HCT116 (cell line): Measurements from ENCODE around the gene PSEN2. TPM values are rescaled to one million over a fixed set of nuclear protein-coding genes. Genes with fewer than 3 reads are reported as not detected.

Experiments
- ATAC-seq: fragments of 200-7000 bp; cut with Tn5 transposase; 2 replicates; pipeline ENCODE4 v1.9.1; 2020; ENCODE audit warnings: mild to moderate bottlenecking, moderate library complexity
- BruUV-seq: library from RNA; stranded (reverse); fragments of 400-500 nt; replicated peaks from 2 replicates; lab custom pipeline; 2021; lab: Mats Ljungman, UMichigan
- CTCF ChIA-PET: fragments of 300-600 bp; sonication (Branson Sonifier 250); formaldehyde crosslinking; loops from one replicate; lab custom pipeline; 2021; ENCODE audit warnings: antibody characterized with exemption; lab: Charles Lee
- POLR2A ChIA-PET: fragments of 300-600, 350-600 bp; sonication (Branson Sonifier 250); formaldehyde crosslinking; loops from one replicate; lab custom pipeline; 2021; ENCODE audit warnings: antibody characterized with exemption; lab: Charles Lee
- RAD21 ChIA-PET, 2 experiments: fragments of 300-600 bp; sonication (Branson Sonifier 250); formaldehyde crosslinking; loops; one replicate each; lab custom pipeline; 2023; ENCODE audit warnings: low total read pairs in 2 of 2; ENCODE audit not compliant: uncharacterized antibody in 2 of 2, unreplicated experiment in 2 of 2, low non-redundant PET in 1 of 2; lab: Charles Lee
- DNase-seq: peaks from one replicate; pipeline ENCODE4 v3.0.0-alpha.2; 2010; ENCODE audit warnings: low read depth, low spot score
- H2AFZ ChIP-seq: fragments of 200-600 bp; shearing (Covaris generic), sonication (generic); 2 replicates; pipeline ENCODE4 v1.6.1; 2017; ENCODE audit warnings: low read depth, mixed run types, mixed read lengths, antibody characterized with exemption, low read length; ENCODE audit not compliant: poor library complexity, severe bottlenecking
- H3K27ac ChIP-seq: 2 replicates; pipeline ENCODE4 v1.5.1; 2012; ENCODE audit warnings: low read depth, low read length
- H3K27me3 ChIP-seq: fragments of 200-600 bp; sonication (generic); 2 replicates; pipeline ENCODE4 v1.6.1; 2016; ENCODE audit warnings: mixed run types, low read length, mixed read lengths; ENCODE audit not compliant: insufficient read depth
- H3K36me3 ChIP-seq, 2 experiments: fragments of 200-500 bp in 1 of 2; fragments of 200-600 bp in 1 of 2; sonication (Bioruptor generic) in 1 of 2; sonication (generic) in 1 of 2; 2 replicates each; pipeline versions ENCODE4 v1.5.1 to v1.6.1; 2014 to 2016; ENCODE audit warnings: low read length in 2 of 2, inconsistent platforms in 1 of 2, mixed read lengths in 1 of 2, mixed run types in 1 of 2; ENCODE audit not compliant: insufficient read depth in 2 of 2, control insufficient read depth in 1 of 2
- H3K4me1 ChIP-seq, 2 experiments: fragments of 200-600 bp in 1 of 2; sonication (generic) in 1 of 2; 2 replicates each; pipeline versions ENCODE4 v1.5.1 to v1.6.1; 2012 to 2017; ENCODE audit warnings: low read length in 2 of 2, inconsistent platforms in 1 of 2, mild to moderate bottlenecking in 1 of 2, mixed read lengths in 1 of 2, mixed run types in 1 of 2, moderate library complexity in 1 of 2; ENCODE audit not compliant: insufficient read depth in 2 of 2, control insufficient read depth in 1 of 2
- H3K4me2 ChIP-seq: fragments of 200-600 bp; sonication (generic); 2 replicates; pipeline ENCODE4 v1.6.1; 2017; ENCODE audit warnings: mixed run types, low read length, mixed read lengths
- H3K4me3 ChIP-seq, 2 experiments: fragments of 200-600 bp in 1 of 2; sonication (generic) in 1 of 2; replicated peaks in 1 of 2; 2 replicates each; pipeline ENCODE4 v1.5.1; 2011 to 2016; ENCODE audit warnings: low read length in 2 of 2, control low read depth in 1 of 2, low read depth in 1 of 2, mild to moderate bottlenecking in 1 of 2, mixed read lengths in 1 of 2, mixed run types in 1 of 2
- H3K79me2 ChIP-seq: fragments of 200-600 bp; sonication (generic); 2 replicates; pipeline ENCODE4 v1.6.1; 2017; ENCODE audit warnings: mild to moderate bottlenecking, mixed run types, low read length, moderate library complexity, mixed read lengths; ENCODE audit not compliant: insufficient read depth
- H3K9ac ChIP-seq: fragments of 200-600 bp; sonication (generic); 2 replicates; pipeline ENCODE4 v1.6.1; 2016; ENCODE audit warnings: low read length, mixed read lengths
- H3K9me2 ChIP-seq: fragments of 200-600 bp; sonication (generic), shearing (Covaris generic); 2 replicates; pipeline ENCODE4 v1.6.1; 2017; ENCODE audit warnings: mixed run types, mild to moderate bottlenecking, moderate library complexity; ENCODE audit not compliant: insufficient read depth
- H3K9me3 ChIP-seq, 2 experiments: fragments of 200-500 bp in 1 of 2; fragments of 200-600 bp in 1 of 2; sonication (Bioruptor generic) in 1 of 2; sonication (generic) in 1 of 2; 2 replicates each; pipeline ENCODE4 v1.6.1; 2014 to 2017; ENCODE audit warnings: low read length in 2 of 2, mixed read lengths in 2 of 2, inconsistent platforms in 1 of 2, low read depth in 1 of 2, mild to moderate bottlenecking in 1 of 2, mixed run types in 1 of 2, moderate library complexity in 1 of 2; ENCODE audit not compliant: control insufficient read depth in 1 of 2, insufficient read depth in 1 of 2
- H4K20me1 ChIP-seq: fragments of 200-600 bp; sonication (generic), shearing (Covaris generic); 2 replicates; pipeline ENCODE4 v1.6.1; 2017; ENCODE audit warnings: mixed run types, mild to moderate bottlenecking, moderate library complexity; ENCODE audit not compliant: insufficient read depth
- CBX3 ChIP-seq: IDR thresholded peaks from 2 replicates; pipeline ENCODE4 v1.6.1; 2012; ENCODE audit warnings: low read depth
- CEBPB ChIP-seq: IDR thresholded peaks from 2 replicates; pipeline ENCODE4 v1.6.1; 2012; ENCODE audit warnings: low read depth
- ELF1 ChIP-seq: IDR thresholded peaks from 2 replicates; pipeline ENCODE4 v1.6.1; 2012; ENCODE audit warnings: low read depth, borderline replicate concordance
- EZH2 ChIP-seq: fragments of 200-600 bp; sonication (generic); IDR thresholded peaks from 2 replicates; pipeline ENCODE4 v1.6.1; 2017; ENCODE audit warnings: antibody characterized with exemption, mixed run types
- EZH2phosphoT487 ChIP-seq: fragments of 200-600 bp; IDR thresholded peaks from 2 replicates; pipeline ENCODE4 v1.6.1; 2018; ENCODE audit warnings: antibody characterized with exemption, borderline replicate concordance
- FOSL1 ChIP-seq: IDR thresholded peaks from 2 replicates; pipeline ENCODE4 v1.6.1; 2012; ENCODE audit warnings: low read depth
- JUND ChIP-seq: IDR thresholded peaks from 2 replicates; pipeline ENCODE4 v1.6.1; 2012
- POLR2A ChIP-seq: IDR thresholded peaks from 2 replicates; pipeline ENCODE4 v1.7.0; 2011; ENCODE audit warnings: borderline replicate concordance; ENCODE audit not compliant: insufficient read depth, insufficient read length; ENCODE audit errors: extremely low read depth
- POLR2AphosphoS5 ChIP-seq: IDR thresholded peaks from 2 replicates; pipeline ENCODE4 v1.6.1; 2011; ENCODE audit warnings: mild to moderate bottlenecking, low read depth, low read length, moderate library complexity
- SIN3A ChIP-seq: IDR thresholded peaks from 2 replicates; pipeline ENCODE4 v1.6.1; 2012; ENCODE audit warnings: low read depth
- SP1 ChIP-seq: IDR thresholded peaks from 2 replicates; pipeline ENCODE4 v1.6.1; 2012; ENCODE audit warnings: low read depth
- TCF7L2 ChIP-seq: IDR thresholded peaks from 2 replicates; pipeline ENCODE4 v1.7.0; 2011; ENCODE audit warnings: borderline replicate concordance, inconsistent platforms; ENCODE audit not compliant: insufficient read depth, insufficient read length; ENCODE audit errors: extremely low read depth
- YY1 ChIP-seq: IDR thresholded peaks from 2 replicates; pipeline ENCODE4 v1.6.1; 2011; ENCODE audit warnings: low read length, low read depth, moderate library complexity, mild to moderate bottlenecking; ENCODE audit not compliant: insufficient replicate concordance; ENCODE audit errors: extremely low read depth
- ZFX ChIP-seq: fragments of 450-650 bp; IDR thresholded peaks from 2 replicates; pipeline ENCODE4 v1.6.1; 2017
- ZNF274 ChIP-seq: fragments of 200-500 bp; sonication (Bioruptor generic); IDR thresholded peaks from 2 replicates; pipeline ENCODE4 v1.6.1; 2014; ENCODE audit warnings: mild to moderate bottlenecking, low read depth, low read length, inconsistent platforms
- intact Hi-C: fragments of 100-400 bp; cut with micrococcal nuclease; formaldehyde crosslinking; loops from 2 replicates; pipeline ENCODE4 v1.10.0; 2022
- total RNA-seq: library from RNA; stranded (reverse); gene quantifications from one replicate; pipeline ENCODE4 v1.2.1, GENCODE V29; 2021; ENCODE audit not compliant: unreplicated experiment
- TF ChIP-seq, protein P1 (sequence below): IDR thresholded peaks from 2 replicates; pipeline ENCODE4 v1.6.1; 2012
- TF ChIP-seq, protein P2 (sequence below): IDR thresholded peaks from 2 replicates; pipeline ENCODE4 v1.6.1; 2011; ENCODE audit warnings: mild to moderate bottlenecking, low read length, moderate library complexity; ENCODE audit not compliant: insufficient replicate concordance; ENCODE audit errors: extremely low read depth
- TF ChIP-seq, protein P3 (sequence below), 3 experiments: fragments of 200-600 bp in 1 of 3; sonication (generic) in 1 of 3; IDR thresholded peaks in 2 of 3; conservative IDR thresholded peaks in 1 of 3; 2 replicates each; pipeline ENCODE4 v1.5.1; 2012 to 2017; ENCODE audit warnings: low read depth in 2 of 3, low read length in 2 of 3, antibody characterized with exemption in 1 of 3, borderline replicate concordance in 1 of 3, control low read depth in 1 of 3, mild to moderate bottlenecking in 1 of 3, mixed read lengths in 1 of 3, mixed run types in 1 of 3, moderate library complexity in 1 of 3; ENCODE audit not compliant: insufficient read depth in 1 of 3

Gene PSEN2
- total RNA-seq, 1 experiment from 2014 or later: 28.5 TPM

DNA sequence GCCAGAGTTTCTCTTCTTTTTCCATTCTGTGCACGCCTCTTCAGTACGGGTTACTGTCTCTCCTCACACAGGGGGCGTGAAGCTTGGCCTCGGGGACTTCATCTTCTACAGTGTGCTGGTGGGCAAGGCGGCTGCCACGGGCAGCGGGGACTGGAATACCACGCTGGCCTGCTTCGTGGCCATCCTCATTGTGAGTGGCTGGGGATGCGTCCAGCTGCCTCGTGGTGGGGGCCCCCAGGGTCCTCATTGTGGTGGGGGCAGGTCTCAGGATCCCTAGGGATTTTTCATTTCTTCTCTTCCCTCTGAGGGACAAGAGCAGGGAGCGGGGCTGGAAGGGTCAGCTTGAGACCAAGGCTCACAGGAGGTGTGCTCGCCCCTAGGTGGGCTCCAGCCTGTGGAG is 23.5 kb downstream of the PSEN2 start:
- no peak for TF ChIP-seq TCF7L2
- TF ChIP-seq ZNF274: no peak
- TF ChIP-seq FOSL1: no peak
- TF ChIP-seq YY1: no peak
- TF ChIP-seq CBX3: no peak
- no peak for TF ChIP-seq POLR2A
- TF ChIP-seq SP1: no peak
- TF ChIP-seq EZH2: no peak
- no peak for TF ChIP-seq POLR2AphosphoS5
- TF ChIP-seq EZH2phosphoT487: no peak
- TF ChIP-seq ELF1: no peak
- POLR2A ChIA-PET: no interaction called here

DNA sequence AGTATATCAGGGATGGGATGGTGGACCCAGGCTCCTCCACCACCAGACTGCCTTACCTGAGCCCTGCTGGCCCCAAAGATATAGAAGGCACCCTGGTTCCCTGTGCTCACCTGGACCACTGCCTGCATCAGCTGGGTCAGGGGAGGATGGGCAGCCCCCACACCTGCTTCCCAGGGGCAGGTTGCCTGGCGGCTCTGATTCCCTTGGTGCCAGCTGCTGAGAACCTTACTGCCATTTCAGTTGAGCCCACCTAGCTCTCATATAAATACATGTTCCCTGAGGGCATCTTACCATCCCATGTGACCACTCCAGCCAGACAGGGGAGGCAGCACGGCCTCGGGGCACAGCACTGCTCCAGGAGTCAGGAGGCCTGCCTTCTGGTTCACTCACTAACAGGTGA is 24.4 kb downstream of the PSEN2 start:
- Histone ChIP-seq H3K27ac (no peak overlapping the region), H4K20me1 (no peaks in the 10 kb centered on the region), H3K4me1 (no peaks in the 10 kb centered on the region), H3K27me3 (no peaks in the 10 kb centered on the region), H3K9me2 (no peaks in the 10 kb centered on the region), H3K79me2 (no peaks in the 10 kb centered on the region), H3K4me3 (no peak overlapping the region), H3K4me2 (no peak overlapping the region), H2AFZ (no peak overlapping the region), H3K9me3 (no peaks in the 10 kb centered on the region), H3K36me3 (peaks cover 0 to 3% of the 10 kb centered on the region in 2 experiments; a peak in 2 of 4 replicates), H3K9ac (no peak overlapping the region)
- no peak for ATAC-seq
- RAD21 ChIA-PET: no interaction called here
- CTCF ChIA-PET: no interaction called here
- DNase-seq: no peak
- POLR2A ChIA-PET: no interaction called here
- BruUV-seq: no TSS peak
- intact Hi-C loops: no loop called here
- no peak for TF ChIP-seq EZH2
- no peak for TF ChIP-seq EZH2phosphoT487
- no peak for TF ChIP-seq FOSL1
- TF ChIP-seq, protein P1, sequence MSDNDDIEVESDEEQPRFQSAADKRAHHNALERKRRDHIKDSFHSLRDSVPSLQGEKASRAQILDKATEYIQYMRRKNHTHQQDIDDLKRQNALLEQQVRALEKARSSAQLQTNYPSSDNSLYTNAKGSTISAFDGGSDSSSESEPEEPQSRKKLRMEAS: no peak
- TF ChIP-seq, protein P2, sequence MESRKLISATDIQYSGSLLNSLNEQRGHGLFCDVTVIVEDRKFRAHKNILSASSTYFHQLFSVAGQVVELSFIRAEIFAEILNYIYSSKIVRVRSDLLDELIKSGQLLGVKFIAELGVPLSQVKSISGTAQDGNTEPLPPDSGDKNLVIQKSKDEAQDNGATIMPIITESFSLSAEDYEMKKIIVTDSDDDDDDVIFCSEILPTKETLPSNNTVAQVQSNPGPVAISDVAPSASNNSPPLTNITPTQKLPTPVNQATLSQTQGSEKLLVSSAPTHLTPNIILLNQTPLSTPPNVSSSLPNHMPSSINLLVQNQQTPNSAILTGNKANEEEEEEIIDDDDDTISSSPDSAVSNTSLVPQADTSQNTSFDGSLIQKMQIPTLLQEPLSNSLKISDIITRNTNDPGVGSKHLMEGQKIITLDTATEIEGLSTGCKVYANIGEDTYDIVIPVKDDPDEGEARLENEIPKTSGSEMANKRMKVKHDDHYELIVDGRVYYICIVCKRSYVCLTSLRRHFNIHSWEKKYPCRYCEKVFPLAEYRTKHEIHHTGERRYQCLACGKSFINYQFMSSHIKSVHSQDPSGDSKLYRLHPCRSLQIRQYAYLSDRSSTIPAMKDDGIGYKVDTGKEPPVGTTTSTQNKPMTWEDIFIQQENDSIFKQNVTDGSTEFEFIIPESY: no peak
- no peak for TF ChIP-seq SIN3A
- TF ChIP-seq POLR2A: no peak
- TF ChIP-seq JUND: no peak
- TF ChIP-seq, protein P3, sequence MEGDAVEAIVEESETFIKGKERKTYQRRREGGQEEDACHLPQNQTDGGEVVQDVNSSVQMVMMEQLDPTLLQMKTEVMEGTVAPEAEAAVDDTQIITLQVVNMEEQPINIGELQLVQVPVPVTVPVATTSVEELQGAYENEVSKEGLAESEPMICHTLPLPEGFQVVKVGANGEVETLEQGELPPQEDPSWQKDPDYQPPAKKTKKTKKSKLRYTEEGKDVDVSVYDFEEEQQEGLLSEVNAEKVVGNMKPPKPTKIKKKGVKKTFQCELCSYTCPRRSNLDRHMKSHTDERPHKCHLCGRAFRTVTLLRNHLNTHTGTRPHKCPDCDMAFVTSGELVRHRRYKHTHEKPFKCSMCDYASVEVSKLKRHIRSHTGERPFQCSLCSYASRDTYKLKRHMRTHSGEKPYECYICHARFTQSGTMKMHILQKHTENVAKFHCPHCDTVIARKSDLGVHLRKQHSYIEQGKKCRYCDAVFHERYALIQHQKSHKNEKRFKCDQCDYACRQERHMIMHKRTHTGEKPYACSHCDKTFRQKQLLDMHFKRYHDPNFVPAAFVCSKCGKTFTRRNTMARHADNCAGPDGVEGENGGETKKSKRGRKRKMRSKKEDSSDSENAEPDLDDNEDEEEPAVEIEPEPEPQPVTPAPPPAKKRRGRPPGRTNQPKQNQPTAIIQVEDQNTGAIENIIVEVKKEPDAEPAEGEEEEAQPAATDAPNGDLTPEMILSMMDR (IDR thresholded peaks at IDR 0.05 in 2 of 3, conservative IDR thresholded peaks at IDR 0.05 in 1 of 3; ENCODE audit: borderline replicate concordance in 1 of 3, insufficient read depth in 1 of 3, low read depth in 2 of 3, low read length in 2 of 3): no peak
- TF ChIP-seq ZFX: no peak
- no peak for TF ChIP-seq POLR2AphosphoS5
- no peak for TF ChIP-seq CEBPB
- no peak for TF ChIP-seq YY1

More for the DNA sequence above, 23.5 kb downstream of the PSEN2 start:
- H2AFZ ChIP-seq: no peak overlapping the region
- no peak overlapping the region for H3K4me3 ChIP-seq
- H3K4me2 ChIP-seq: no peak overlapping the region
- no peaks in the 10 kb centered on the region for H3K9me2 ChIP-seq
- intact Hi-C loops: no loop called here
- H3K4me1 ChIP-seq: no peaks in the 10 kb centered on the region
- no peak for DNase-seq
- no peaks in the 10 kb centered on the region for H4K20me1 ChIP-seq
- no peaks in the 10 kb centered on the region for H3K27me3 ChIP-seq
- ChIA-PET CTCF (no interaction called here), RAD21 (no interaction called here)
- H3K36me3 ChIP-seq: peaks cover 1 to 3% of the 10 kb centered on the region in 2 experiments; a peak in 3 of 4 replicates
- H3K79me2 ChIP-seq: no peaks in the 10 kb centered on the region
- H3K9me3 ChIP-seq: no peaks in the 10 kb centered on the region
- H3K9ac ChIP-seq: no peak overlapping the region
- no TSS peak for BruUV-seq
- no peak overlapping the region for H3K27ac ChIP-seq
- no peak for ATAC-seq
